PC-9 (cell line): ENCODE measurements around the gene PLEKHA6. TPM values are rescaled to one million over a fixed set of nuclear protein-coding genes. Genes with fewer than 3 reads are reported as not detected.

ENCODE experiments used
- BruUV-seq: library from RNA; stranded (reverse); fragments of 400-500 nt; replicated peaks from 2 replicates; lab custom pipeline; 2021; lab: Mats Ljungman, UMichigan
- CTCF ChIA-PET: fragments of 300-600 bp; sonication (Branson Sonifier 250); formaldehyde crosslinking; loops from one replicate; lab custom pipeline; 2022; ENCODE audit warnings: antibody characterized with exemption; lab: Charles Lee
- POLR2A ChIA-PET: fragments of 300-600 bp; sonication (Branson Sonifier 250); formaldehyde crosslinking; loops from one replicate; lab custom pipeline; 2022; ENCODE audit warnings: antibody characterized with exemption; ENCODE audit not compliant: unreplicated experiment; lab: Charles Lee
- DNase-seq, 2 experiments: peaks; one replicate each; pipeline versions ENCODE4 v3.0.0 to v3.0.0-alpha.2; 2015 to 2022; ENCODE audit warnings: mixed read lengths in 1 of 2
- H2AFZ ChIP-seq: fragments of 200-600 bp; sonication (generic); 2 replicates; pipeline ENCODE4 v1.8.1; 2017; ENCODE audit warnings: antibody characterized with exemption
- H3F3A ChIP-seq: fragments of 200-600 bp; sonication (generic); 2 replicates; pipeline ENCODE4 v1.8.1; 2017; ENCODE audit warnings: antibody characterized with exemption, mild to moderate bottlenecking, low read depth; ENCODE audit not compliant: insufficient read depth
- H3K27ac ChIP-seq: fragments of 200-600 bp; sonication (generic); 2 replicates; pipeline ENCODE4 v1.6.1; 2016; ENCODE audit warnings: mixed run types
- H3K27me3 ChIP-seq: fragments of 200-600 bp; sonication (generic); 2 replicates; pipeline ENCODE4 v1.6.1; 2016; ENCODE audit warnings: low read depth, mixed run types; ENCODE audit not compliant: insufficient read depth
- H3K36me3 ChIP-seq: fragments of 200-600 bp; sonication (generic); 2 replicates; pipeline ENCODE4 v1.6.1; 2016; ENCODE audit warnings: low read depth, mixed run types
- H3K4me1 ChIP-seq: fragments of 200-600 bp; sonication (generic); replicated peaks from 2 replicates; pipeline ENCODE4 v1.6.1; 2016; ENCODE audit warnings: mixed run types; ENCODE audit not compliant: insufficient read depth
- H3K4me2 ChIP-seq: fragments of 200-600 bp; sonication (generic); 2 replicates; pipeline ENCODE4 v1.6.1; 2017; ENCODE audit warnings: mixed run types
- H3K4me3 ChIP-seq: fragments of 200-600 bp; sonication (generic); 2 replicates; pipeline ENCODE4 v1.6.1; 2016; ENCODE audit warnings: mixed run types
- H3K79me2 ChIP-seq: fragments of 200-600 bp; sonication (generic); 2 replicates; pipeline ENCODE4 v1.6.1; 2017; ENCODE audit warnings: low read depth, mixed run types
- H3K9me2 ChIP-seq: fragments of 200-600 bp; sonication (generic); 2 replicates; pipeline ENCODE4 v1.8.1; 2017; ENCODE audit warnings: mild to moderate bottlenecking; ENCODE audit not compliant: insufficient read depth
- H3K9me3 ChIP-seq: fragments of 200-600 bp; sonication (generic); 2 replicates; pipeline ENCODE4 v1.8.1; 2016; ENCODE audit warnings: low read depth; ENCODE audit not compliant: insufficient read depth
- H4K20me1 ChIP-seq: fragments of 200-600 bp; sonication (generic); 2 replicates; pipeline ENCODE4 v1.8.1; 2017; ENCODE audit not compliant: insufficient read depth
- EZH2 ChIP-seq: fragments of 200-600 bp; sonication (generic); IDR thresholded peaks from 2 replicates; pipeline ENCODE4 v1.8.0; 2017; ENCODE audit warnings: antibody characterized with exemption, low read depth
- intact Hi-C: fragments of 100-400 bp; cut with micrococcal nuclease; formaldehyde crosslinking; loops from one replicate; pipeline ENCODE4 v1.10.0; 2022; ENCODE audit not compliant: unreplicated experiment
- total RNA-seq: library from RNA; stranded (reverse); gene quantifications from 2 replicates; pipeline ENCODE4 v1.2.3, GENCODE V29; 2021
- TF ChIP-seq, protein P1 (sequence below): fragments of 200-600 bp; sonication (generic); conservative IDR thresholded peaks from 2 replicates; pipeline ENCODE4 v1.6.1; 2017; ENCODE audit warnings: mixed run types, antibody characterized with exemption, mild to moderate bottlenecking, moderate library complexity

PLEKHA6 gene
- total RNA-seq, 1 experiment from 2014 or later: 52.0 TPM

DNA sequence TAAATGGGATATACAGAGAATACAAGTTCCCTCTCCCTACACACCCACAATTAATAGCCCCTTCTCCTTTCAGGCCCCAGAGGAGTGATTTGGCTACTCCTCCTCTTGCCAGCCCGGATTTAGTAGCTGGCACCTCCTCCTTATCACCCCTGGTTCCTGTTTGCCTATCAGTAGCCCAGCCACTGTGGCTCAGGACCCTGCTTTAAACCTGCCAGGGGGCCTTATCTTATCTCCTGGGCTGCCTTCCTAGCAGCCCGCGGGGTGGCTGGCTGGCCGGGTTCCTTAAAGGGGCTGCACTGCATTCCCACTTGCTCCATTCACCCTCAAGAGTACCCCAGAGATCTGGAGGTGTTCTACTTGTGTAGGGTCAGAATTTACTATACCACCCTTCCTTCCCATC, 70.4 kb downstream of the PLEKHA6 start:
- peaks cover 42% of the 10 kb centered on the region for H3F3A ChIP-seq
- H3K36me3 ChIP-seq: peaks cover 4% of the 10 kb centered on the region; the same call in 1 of the 2 replicates
- H3K4me2 ChIP-seq: peak overlapping the region; percentile 82
- intact Hi-C loops: loop anchor here (5.0 kb wide), 3 partner anchors 33 to 77 kb away; partner anchors contain the start of gene GOLT1A
- H3K27ac ChIP-seq: peak overlapping the region; percentile 80
- TF ChIP-seq, protein P1, sequence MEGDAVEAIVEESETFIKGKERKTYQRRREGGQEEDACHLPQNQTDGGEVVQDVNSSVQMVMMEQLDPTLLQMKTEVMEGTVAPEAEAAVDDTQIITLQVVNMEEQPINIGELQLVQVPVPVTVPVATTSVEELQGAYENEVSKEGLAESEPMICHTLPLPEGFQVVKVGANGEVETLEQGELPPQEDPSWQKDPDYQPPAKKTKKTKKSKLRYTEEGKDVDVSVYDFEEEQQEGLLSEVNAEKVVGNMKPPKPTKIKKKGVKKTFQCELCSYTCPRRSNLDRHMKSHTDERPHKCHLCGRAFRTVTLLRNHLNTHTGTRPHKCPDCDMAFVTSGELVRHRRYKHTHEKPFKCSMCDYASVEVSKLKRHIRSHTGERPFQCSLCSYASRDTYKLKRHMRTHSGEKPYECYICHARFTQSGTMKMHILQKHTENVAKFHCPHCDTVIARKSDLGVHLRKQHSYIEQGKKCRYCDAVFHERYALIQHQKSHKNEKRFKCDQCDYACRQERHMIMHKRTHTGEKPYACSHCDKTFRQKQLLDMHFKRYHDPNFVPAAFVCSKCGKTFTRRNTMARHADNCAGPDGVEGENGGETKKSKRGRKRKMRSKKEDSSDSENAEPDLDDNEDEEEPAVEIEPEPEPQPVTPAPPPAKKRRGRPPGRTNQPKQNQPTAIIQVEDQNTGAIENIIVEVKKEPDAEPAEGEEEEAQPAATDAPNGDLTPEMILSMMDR: no peak
- no peak for TF ChIP-seq EZH2
- H3K9me2 ChIP-seq: no peaks in the 10 kb centered on the region
- DNase-seq: no peak
- peaks cover 88% of the 10 kb centered on the region for H3K79me2 ChIP-seq
- ChIA-PET POLR2A (no interaction called here), CTCF (no interaction called here)
- H4K20me1 ChIP-seq: peaks cover 9% of the 10 kb centered on the region; the same call in 1 of the 2 replicates
- no peak overlapping the region for H2AFZ ChIP-seq
- no TSS peak for BruUV-seq
- H3K4me3 ChIP-seq: no peak overlapping the region
- no peaks in the 10 kb centered on the region for H3K9me3 ChIP-seq
- H3K4me1 ChIP-seq: peaks cover 72% of the 10 kb centered on the region
- no peaks in the 10 kb centered on the region for H3K27me3 ChIP-seq

DNA sequence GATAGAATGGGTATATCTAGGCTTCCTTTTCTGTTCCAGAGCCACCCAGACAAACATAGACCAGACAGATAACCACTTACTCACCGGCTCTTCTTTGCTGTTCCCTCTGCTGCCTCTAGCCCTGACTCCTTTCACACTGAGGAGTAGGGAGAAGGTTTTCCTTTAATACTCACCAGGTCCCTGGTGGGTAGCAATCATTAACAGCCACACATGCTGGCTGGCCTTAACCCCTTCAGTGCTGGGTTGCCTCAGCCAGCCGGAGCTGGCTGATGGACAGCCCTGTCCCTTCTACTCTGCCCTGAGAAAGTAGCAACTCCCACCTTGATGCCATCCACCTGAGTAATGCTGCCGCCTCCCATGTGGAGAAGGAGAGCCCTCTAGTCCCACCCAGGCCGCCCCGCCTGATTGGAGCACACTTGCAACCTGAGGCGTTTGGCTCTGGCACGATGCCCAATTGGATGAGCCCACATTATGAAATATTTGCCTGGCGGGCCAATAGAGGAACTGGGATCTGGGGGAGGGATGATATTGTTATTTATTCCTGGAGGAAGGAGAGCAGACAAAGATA, 71.6 kb downstream of the PLEKHA6 start:
- intact Hi-C loops: loop anchor here (5.0 kb wide), 3 partner anchors 34 to 76 kb away; partner anchors contain the start of gene GOLT1A
- Histone ChIP-seq H4K20me1 (peaks cover 16% of the 10 kb centered on the region), H3K27me3 (no peaks in the 10 kb centered on the region), H3K4me2 (peak overlapping the region; percentile 82), H3K36me3 (peaks cover 4% of the 10 kb centered on the region; the same call in 1 of the 2 replicates), H2AFZ (no peak overlapping the region), H3K4me3 (peak overlapping the region; percentile 56), H3F3A (peaks cover 31% of the 10 kb centered on the region; the same call in 1 of the 2 replicates), H3K4me1 (peaks cover 60% of the 10 kb centered on the region), H3K9me2 (no peaks in the 10 kb centered on the region), H3K27ac (peak overlapping the region; percentile 80), H3K9me3 (no peaks in the 10 kb centered on the region), H3K79me2 (peaks cover 88% of the 10 kb centered on the region)
- POLR2A ChIA-PET: no interaction called here
- CTCF ChIA-PET: interaction anchor here (1.0 kb wide), 1 partner anchor 125 kb away, joined by 3 read pairs; no protein-coding TSS in a partner anchor
- BruUV-seq: TSS peak; percentile 66
- DNase-seq: peak; percentile 94
- TF ChIP-seq, protein P1: no peak
- no peak for TF ChIP-seq EZH2

DNA sequence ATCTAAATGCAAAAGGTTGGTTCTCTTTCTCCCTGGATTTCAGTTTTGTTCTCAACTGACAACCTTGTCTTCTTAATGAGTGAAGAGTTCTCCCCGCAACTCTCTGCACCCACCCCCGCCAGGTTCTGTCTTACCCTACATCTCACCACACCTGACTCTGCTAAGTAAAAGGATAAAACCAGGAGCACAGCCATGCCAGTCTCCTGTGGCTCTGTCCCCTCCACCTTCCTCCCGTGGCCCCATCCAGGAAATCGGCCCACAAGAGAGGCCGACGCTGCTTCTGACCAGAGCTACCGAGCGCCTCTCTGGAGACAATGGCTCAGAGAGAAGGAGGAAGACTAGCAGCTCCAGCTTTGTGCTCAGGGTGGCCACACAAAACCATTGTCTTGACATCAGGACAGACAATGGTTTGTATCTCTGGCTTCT, 72.2 kb downstream of the PLEKHA6 start:
- Histone ChIP-seq H4K20me1 (peaks cover 16% of the 10 kb centered on the region), H3K27me3 (no peaks in the 10 kb centered on the region), H3K27ac (peak overlapping the region; percentile 80), H3K4me1 (peaks cover 58% of the 10 kb centered on the region), H3K4me3 (peak overlapping the region; percentile 56), H3K36me3 (peaks cover 4% of the 10 kb centered on the region; the same call in 1 of the 2 replicates), H3F3A (peaks cover 31% of the 10 kb centered on the region; the same call in 1 of the 2 replicates), H3K9me2 (no peaks in the 10 kb centered on the region), H3K4me2 (peak overlapping the region; percentile 82), H3K79me2 (peaks cover 88% of the 10 kb centered on the region), H3K9me3 (no peaks in the 10 kb centered on the region), H2AFZ (no peak overlapping the region)
- BruUV-seq: no TSS peak
- POLR2A ChIA-PET: interaction anchor here (0.6 kb wide), 1 partner anchor 137 kb away, joined by 3 read pairs; no protein-coding TSS in a partner anchor
- no peak for TF ChIP-seq EZH2
- TF ChIP-seq, protein P1: no peak
- intact Hi-C loops: loop anchor here (5.0 kb wide), 3 partner anchors 35 to 75 kb away; partner anchors contain the start of gene GOLT1A
- DNase-seq: no peak
- CTCF ChIA-PET: interaction anchor here (1.0 kb wide), 1 partner anchor 125 kb away, joined by 3 read pairs; no protein-coding TSS in a partner anchor
